ENCODE results near the gene MGMT.

DNA sequence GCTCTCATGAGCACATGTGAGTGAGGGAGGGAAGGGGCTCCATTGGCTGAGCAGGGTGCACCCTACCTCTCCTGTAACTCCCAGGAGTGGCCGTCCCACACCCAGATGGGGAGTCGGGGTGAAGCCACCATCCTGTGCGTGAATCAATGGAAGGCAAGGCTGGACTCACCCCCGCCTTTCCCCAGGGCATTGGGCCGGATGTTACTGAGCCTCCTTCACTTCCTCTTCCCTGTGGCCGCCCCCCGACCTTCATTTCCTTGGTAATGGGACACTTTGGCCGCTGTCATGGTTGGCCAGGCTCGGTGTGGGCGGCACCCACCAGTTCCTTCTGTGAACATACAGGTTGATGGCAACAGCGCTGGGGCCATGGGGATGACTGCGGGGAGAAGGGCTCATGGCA lies 209.0 kb downstream of the MGMT start:
- TF ChIP-seq, protein P1, sequence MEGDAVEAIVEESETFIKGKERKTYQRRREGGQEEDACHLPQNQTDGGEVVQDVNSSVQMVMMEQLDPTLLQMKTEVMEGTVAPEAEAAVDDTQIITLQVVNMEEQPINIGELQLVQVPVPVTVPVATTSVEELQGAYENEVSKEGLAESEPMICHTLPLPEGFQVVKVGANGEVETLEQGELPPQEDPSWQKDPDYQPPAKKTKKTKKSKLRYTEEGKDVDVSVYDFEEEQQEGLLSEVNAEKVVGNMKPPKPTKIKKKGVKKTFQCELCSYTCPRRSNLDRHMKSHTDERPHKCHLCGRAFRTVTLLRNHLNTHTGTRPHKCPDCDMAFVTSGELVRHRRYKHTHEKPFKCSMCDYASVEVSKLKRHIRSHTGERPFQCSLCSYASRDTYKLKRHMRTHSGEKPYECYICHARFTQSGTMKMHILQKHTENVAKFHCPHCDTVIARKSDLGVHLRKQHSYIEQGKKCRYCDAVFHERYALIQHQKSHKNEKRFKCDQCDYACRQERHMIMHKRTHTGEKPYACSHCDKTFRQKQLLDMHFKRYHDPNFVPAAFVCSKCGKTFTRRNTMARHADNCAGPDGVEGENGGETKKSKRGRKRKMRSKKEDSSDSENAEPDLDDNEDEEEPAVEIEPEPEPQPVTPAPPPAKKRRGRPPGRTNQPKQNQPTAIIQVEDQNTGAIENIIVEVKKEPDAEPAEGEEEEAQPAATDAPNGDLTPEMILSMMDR (IDR thresholded peaks at IDR 0.05; ENCODE audit: low read length) = no peak
- TF ChIP-seq EZH2 (IDR thresholded peaks at IDR 0.05; ENCODE audit: borderline replicate concordance, low read length) = no peak

Measured in OCI-LY1 (cell line).